ENCODE measurements around the gene EHHADH.
"Not testable (repeated sequence)": the region's sequence is repeated elsewhere in the genome, so short reads cannot be mapped to it uniquely, and the experiment has no call there.

Gene EHHADH

DNA sequence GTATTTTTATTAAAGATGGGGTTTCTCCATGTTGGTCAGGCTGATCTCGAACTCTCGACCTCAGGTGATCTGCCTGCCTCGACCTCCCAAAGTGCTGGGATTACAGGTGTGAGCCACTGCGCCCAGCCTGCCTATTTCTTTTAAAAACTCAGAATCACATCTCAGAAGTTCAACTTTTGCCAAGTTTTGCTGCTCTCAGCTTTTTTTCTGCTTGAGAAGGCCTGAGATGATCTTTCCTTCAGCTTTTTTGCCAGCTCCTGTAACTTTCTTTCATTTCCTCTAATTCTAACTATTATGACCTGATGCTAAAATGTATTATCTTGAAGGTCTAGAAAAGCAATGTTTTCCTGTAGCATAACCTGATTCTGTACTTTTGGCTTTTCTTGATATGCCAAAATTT is 9.6 kb upstream of the EHHADH start:
- no peaks in the 10 kb centered on the region for H3K36me3 Mint-ChIP-seq (ENCODE audit: low read depth)
- H3K4me3 Mint-ChIP-seq: no peak overlapping the region
- TF ChIP-seq, protein P1, sequence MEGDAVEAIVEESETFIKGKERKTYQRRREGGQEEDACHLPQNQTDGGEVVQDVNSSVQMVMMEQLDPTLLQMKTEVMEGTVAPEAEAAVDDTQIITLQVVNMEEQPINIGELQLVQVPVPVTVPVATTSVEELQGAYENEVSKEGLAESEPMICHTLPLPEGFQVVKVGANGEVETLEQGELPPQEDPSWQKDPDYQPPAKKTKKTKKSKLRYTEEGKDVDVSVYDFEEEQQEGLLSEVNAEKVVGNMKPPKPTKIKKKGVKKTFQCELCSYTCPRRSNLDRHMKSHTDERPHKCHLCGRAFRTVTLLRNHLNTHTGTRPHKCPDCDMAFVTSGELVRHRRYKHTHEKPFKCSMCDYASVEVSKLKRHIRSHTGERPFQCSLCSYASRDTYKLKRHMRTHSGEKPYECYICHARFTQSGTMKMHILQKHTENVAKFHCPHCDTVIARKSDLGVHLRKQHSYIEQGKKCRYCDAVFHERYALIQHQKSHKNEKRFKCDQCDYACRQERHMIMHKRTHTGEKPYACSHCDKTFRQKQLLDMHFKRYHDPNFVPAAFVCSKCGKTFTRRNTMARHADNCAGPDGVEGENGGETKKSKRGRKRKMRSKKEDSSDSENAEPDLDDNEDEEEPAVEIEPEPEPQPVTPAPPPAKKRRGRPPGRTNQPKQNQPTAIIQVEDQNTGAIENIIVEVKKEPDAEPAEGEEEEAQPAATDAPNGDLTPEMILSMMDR (IDR thresholded peaks at IDR 0.05; ENCODE audit: unreplicated experiment in 3 of 3): no peak
- H3K27ac Mint-ChIP-seq: no peak overlapping the region
- peaks cover 13% of the 10 kb centered on the region for H3K9me3 Mint-ChIP-seq
- no peaks in the 10 kb centered on the region for H3K27me3 Mint-ChIP-seq (ENCODE audit: low read depth)
- no peaks in the 10 kb centered on the region for H3K4me1 Mint-ChIP-seq

DNA sequence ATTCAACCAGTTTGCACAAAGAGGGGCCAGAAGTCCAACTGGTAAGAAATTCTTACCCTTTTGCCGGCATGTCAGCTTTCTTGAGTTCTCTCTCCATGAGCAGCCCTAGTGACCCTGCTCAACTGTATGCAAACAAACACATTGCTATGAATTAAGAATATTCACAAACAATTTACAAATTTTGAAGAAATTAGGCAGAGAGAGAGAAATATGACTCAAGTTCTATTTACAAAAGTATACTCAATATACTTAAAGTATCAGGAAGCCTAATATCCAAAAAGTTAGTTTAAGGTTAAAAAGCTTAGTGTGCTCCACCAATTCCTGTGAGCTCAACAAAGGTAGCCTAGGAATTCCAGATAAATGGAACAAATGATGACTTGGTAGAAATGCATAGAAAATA is 3.5 kb upstream of the EHHADH start:
- Mint-ChIP-seq H3K9me3 (peaks cover 32% of the 10 kb centered on the region), H3K27ac (no peak overlapping the region), H3K4me1 (no peaks in the 10 kb centered on the region), H3K4me3 (no peak overlapping the region), H3K36me3 (ENCODE audit: low read depth) (peaks cover 4% of the 10 kb centered on the region), H3K27me3 (ENCODE audit: low read depth) (no peaks in the 10 kb centered on the region)
- TF ChIP-seq, protein P1 (IDR thresholded peaks at IDR 0.05; ENCODE audit: unreplicated experiment in 3 of 3): no peak

DNA sequence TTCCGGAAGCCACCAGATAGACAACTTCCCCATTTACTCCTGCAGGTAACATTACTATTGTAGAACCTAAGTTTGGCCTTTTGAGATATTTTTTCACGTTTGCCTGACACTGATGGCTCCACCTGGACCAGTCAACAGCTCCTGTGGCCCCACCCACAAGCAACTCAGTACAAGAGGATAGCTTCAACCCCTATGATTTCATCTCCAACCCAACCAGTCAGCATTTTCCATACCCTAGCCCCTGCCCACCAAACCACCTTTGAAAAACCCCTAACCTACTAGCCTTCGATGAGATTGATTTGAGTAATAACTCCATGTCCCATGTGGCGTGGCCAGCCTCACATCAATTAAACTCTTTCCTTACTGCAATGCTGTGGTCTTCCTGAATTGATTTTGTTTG is 950 bp upstream of the EHHADH start:
- H3K4me1 Mint-ChIP-seq: no peaks in the 10 kb centered on the region
- peaks cover 4% of the 10 kb centered on the region for H3K36me3 Mint-ChIP-seq (ENCODE audit: low read depth)
- no peak overlapping the region for H3K27ac Mint-ChIP-seq
- no peak overlapping the region for H3K4me3 Mint-ChIP-seq
- H3K27me3 Mint-ChIP-seq (ENCODE audit: low read depth): no peaks in the 10 kb centered on the region
- TF ChIP-seq, protein P1 (IDR thresholded peaks at IDR 0.05; ENCODE audit: unreplicated experiment in 3 of 3): no peak
- peaks cover 29% of the 10 kb centered on the region for H3K9me3 Mint-ChIP-seq

DNA sequence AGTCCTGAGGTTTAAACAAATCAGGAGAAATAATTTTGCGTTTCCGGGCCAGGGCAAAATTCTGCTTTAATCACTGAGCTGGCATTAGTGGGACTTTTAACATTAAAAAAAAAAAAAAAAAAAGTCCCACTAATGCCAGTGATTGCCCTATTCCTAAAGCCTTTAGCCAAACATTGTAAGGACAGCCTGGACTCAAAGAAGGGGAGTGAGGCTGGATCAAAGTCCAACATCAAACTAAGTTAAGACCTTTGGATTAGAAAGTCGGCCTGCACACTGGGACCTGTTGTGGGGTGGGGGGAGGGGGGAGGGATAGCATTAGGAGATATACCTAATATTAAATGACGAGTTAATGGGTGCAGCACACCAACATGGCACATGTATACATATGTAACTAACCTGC is 716 bp downstream of the EHHADH start:
- not testable (repeated sequence) for H3K27ac Mint-ChIP-seq; H3K4me3 Mint-ChIP-seq; H3K4me1 Mint-ChIP-seq; H3K27me3 Mint-ChIP-seq (ENCODE audit: low read depth); H3K36me3 Mint-ChIP-seq (ENCODE audit: low read depth)
- H3K9me3 Mint-ChIP-seq: peaks cover 16% of the 10 kb centered on the region

DNA sequence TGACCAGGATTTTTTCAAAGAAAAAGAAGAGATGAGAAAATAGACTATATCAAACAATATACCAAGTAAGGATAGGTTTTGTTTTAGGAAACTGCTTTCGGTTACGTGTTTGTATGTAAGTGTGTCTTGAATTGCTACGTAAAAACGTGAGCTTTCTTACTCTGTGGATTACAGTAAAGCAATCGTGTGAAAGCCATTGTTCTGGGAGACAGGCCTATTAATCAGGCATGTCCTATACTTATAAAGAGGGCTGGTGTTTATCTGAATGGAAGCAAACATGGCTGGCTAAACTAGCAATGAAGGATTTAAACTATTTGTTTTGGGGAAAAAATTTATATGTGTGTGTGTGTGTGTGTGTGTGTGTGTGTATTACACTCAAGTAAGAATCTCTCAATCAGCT is 2.6 kb downstream of the EHHADH start:
- Mint-ChIP-seq H3K9me3 (peaks cover 8% of the 10 kb centered on the region), H3K27ac (no peak overlapping the region), H3K4me1 (no peaks in the 10 kb centered on the region), H3K4me3 (no peak overlapping the region), H3K36me3 (ENCODE audit: low read depth) (no peaks in the 10 kb centered on the region), H3K27me3 (ENCODE audit: low read depth) (peaks cover 2% of the 10 kb centered on the region)
- TF ChIP-seq, protein P1 (IDR thresholded peaks at IDR 0.05; ENCODE audit: unreplicated experiment in 3 of 3): no peak

DNA sequence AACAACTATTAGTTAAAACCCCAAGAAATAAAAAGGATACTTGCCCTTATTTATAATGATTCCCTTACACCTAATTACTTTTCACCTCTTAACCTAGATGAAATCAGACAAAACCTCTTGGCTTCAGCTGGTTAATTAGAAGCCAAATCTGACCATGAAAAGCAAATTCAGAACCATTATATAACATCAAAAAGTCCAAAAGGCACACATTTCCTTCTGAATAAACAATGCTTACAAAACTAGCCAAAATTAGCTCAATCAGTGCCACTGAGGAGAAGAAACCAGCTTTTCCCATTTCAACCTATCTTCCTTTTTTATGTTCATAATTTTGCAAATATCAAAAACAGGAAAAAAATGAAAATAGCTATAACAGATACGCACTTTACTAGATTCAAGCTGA is 3.2 kb downstream of the EHHADH start:
- H3K27me3 Mint-ChIP-seq (ENCODE audit: low read depth): peaks cover 4% of the 10 kb centered on the region
- no peak overlapping the region for H3K4me3 Mint-ChIP-seq
- no peak overlapping the region for H3K27ac Mint-ChIP-seq
- no peaks in the 10 kb centered on the region for H3K4me1 Mint-ChIP-seq
- H3K36me3 Mint-ChIP-seq (ENCODE audit: low read depth): no peaks in the 10 kb centered on the region
- H3K9me3 Mint-ChIP-seq: peaks cover 6% of the 10 kb centered on the region
- TF ChIP-seq, protein P1 (IDR thresholded peaks at IDR 0.05; ENCODE audit: unreplicated experiment in 3 of 3): no peak

Data from nephron (organoid).